Astrocyte of the spinal cord (primary cell): Measurements from ENCODE around the gene E2F7.

Experiments used
- DNase-seq: peaks from one replicate; pipeline ENCODE4 v3.0.0; 2011; ENCODE audit warnings: low read depth, low spot score
- H3K4me3 ChIP-seq: 2 replicates; pipeline ENCODE4 v1.5.1; 2011; ENCODE audit warnings: low read depth, mild to moderate bottlenecking, low read length, moderate library complexity
- in situ Hi-C: cut with HindIII; loops from 2 replicates; pipeline ENCODE4 v1.10.0; 2017; ENCODE audit warnings: low sequenced_read_pairs
- TF ChIP-seq, protein P1 (sequence below): IDR thresholded peaks from 2 replicates; pipeline ENCODE4 v1.5.1; 2012; ENCODE audit warnings: low read depth, mild to moderate bottlenecking, low read length, inconsistent platforms

Gene E2F7

DNA sequence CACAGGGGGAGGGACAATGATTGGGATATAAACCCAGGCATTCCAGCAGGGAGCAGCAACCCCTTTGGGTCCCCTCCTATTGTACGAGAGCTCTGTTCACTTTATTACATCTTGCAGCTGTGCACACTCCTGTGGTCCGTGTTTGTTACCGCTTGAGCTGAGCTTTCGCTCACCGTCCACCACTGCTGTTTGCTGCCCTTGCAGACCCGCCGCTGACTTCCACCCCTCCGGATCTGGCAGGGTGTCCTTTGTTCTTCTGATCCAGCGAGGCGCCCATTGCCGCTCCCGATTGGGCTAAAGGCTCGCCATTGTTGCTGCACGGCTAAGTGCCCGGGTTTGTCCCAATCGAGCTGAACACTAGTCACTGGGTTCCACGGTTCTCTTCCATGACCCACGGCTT, 64.1 kb downstream of the E2F7 start:
- H3K4me3 ChIP-seq, result no peak overlapping the region
- TF ChIP-seq, protein P1, sequence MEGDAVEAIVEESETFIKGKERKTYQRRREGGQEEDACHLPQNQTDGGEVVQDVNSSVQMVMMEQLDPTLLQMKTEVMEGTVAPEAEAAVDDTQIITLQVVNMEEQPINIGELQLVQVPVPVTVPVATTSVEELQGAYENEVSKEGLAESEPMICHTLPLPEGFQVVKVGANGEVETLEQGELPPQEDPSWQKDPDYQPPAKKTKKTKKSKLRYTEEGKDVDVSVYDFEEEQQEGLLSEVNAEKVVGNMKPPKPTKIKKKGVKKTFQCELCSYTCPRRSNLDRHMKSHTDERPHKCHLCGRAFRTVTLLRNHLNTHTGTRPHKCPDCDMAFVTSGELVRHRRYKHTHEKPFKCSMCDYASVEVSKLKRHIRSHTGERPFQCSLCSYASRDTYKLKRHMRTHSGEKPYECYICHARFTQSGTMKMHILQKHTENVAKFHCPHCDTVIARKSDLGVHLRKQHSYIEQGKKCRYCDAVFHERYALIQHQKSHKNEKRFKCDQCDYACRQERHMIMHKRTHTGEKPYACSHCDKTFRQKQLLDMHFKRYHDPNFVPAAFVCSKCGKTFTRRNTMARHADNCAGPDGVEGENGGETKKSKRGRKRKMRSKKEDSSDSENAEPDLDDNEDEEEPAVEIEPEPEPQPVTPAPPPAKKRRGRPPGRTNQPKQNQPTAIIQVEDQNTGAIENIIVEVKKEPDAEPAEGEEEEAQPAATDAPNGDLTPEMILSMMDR, result no peak
- DNase-seq, result no peak
- in situ Hi-C loops, result no loop called here

DNA sequence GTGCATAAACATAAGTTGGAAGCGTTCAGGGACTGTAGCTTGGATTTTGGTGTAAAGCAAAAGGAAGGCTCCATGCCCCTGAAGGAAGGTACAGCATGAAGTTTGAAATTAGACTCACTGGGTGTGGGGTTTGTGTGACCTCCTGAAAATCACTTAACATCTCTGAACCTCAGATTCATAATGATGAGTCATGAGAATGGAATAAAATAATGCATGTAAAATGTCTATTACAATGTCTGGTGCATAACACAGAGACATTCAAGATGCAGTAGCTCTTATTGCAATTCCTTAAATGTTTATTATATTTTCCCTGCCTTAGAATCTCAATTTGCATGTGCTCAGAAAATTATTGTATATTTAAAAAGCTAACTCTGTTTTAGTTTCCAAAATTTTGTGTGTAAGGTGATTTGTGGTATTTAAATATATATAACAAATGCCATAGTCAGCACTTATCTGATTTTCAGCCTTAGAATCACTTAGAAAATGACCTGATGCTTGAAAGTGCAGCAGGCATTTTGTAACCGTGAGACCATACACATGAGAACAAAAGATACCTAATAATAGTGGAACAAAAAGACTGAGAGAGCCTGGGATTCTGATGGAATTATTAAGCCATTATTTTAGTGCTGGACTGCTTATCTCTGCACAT, 66.3 kb downstream of the E2F7 start:
- in situ Hi-C loops, result no loop called here
- TF ChIP-seq, protein P1, result no peak
- H3K4me3 ChIP-seq, result no peak overlapping the region
- no peak for DNase-seq

DNA sequence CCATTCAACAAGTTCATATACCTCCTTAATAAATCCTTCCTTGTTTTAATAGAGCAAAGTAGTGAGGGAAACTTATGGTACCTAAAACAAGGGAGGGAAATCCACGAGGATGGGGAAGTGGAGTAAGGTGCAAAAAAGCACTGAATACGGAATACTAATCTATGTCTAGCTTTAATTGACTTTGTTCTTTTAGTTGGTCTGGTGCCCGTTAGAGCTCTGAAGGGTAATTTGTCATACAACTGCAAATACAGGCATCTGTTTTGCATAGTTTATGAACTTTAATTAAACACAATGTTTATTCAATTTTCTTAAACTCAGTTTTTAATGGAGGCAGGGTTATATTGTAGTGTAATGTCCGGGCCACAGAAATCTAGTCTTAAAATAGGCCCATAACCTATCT, 67.0 kb downstream of the E2F7 start:
- no peak for DNase-seq
- TF ChIP-seq, protein P1, result no peak
- in situ Hi-C loops, result no loop called here
- H3K4me3 ChIP-seq, result no peak overlapping the region

DNA sequence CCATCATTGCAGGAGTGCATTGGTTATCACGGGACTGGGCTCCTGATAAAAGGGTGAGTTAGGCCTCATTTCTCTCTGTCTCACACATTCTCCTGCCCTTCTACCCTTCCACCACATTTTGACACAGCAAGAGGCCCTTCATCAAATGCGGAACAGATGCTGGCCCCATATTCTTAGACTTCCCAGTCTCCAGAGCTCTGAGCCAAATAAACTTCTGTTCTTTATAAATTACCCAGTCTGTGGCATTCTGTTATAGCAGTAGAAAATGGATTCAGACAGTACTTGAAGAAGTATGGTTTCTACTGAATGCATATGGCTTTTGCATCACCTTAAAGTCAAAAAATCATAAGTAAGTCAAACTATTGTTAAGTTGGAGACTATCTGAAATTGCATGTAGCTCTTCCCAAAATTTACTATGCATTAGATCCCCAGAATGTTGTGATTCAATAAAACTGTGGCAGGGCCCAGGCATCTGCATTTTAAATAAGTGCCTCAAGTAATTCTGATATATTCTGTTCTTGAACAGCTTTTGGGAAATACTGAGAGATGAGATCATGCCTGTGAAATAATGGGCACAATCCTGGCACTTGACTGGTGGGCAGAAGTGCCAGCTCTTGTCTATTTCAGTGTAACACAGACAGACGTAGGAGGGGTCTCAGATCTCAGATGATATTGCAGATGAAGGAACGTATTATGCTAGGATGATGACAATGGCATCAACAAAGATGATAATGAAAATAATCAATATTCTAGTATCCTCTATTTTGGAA, 68.2 kb downstream of the E2F7 start:
- H3K4me3 ChIP-seq, result no peak overlapping the region
- no peak for DNase-seq
- in situ Hi-C loops, result no loop called here
- TF ChIP-seq, protein P1, result no peak

DNA sequence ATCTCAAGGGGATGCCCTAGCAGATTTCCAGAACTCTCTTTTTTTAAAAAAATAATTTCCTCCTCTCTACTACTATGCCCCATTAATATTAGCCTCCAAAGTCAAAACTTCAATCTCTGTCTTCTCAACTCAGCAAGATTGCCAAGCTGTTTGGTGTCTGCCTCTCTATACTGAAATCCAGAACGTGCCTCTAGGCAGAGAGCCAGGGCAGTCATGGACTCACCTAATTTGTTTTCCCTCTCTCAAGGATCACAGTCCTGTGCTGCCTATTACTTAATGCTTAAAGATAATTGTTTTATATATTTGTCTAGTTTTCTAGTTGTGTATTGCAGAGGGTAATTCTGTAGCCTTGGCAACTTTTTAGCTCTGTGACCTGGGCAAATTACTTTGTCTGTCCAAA, 74.7 kb downstream of the E2F7 start:
- no peak for DNase-seq
- TF ChIP-seq, protein P1, result no peak
- in situ Hi-C loops, result no loop called here
- H3K4me3 ChIP-seq, result no peak overlapping the region

DNA sequence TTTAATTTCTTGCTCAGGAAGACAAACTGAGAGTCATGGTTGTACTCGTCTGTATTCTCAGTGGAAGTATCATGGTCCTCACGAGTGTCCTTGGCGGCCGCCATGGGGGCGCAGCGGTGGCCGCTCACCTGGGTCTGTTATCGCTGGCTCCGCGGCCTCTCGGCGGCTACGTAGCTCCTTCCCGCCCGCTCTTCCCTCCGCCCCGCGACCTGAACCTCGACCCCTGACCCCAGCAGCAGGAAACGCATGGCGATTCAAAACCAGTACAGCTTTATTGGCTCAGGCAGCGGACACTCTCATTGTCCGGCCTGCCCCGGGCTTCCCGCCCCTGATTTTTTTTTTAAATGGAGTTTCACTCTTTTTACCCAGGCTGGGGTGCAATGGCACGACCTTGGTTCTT, 80.8 kb downstream of the E2F7 start:
- H3K4me3 ChIP-seq, result no peak overlapping the region
- TF ChIP-seq, protein P1, result no peak
- in situ Hi-C loops, result no loop called here
- DNase-seq, result no peak
